Measurements from ENCODE around the gene TUBGCP6. TPM values are rescaled to one million over a fixed set of nuclear protein-coding genes. Genes with fewer than 3 reads are reported as not detected.

TUBGCP6 gene
- total RNA-seq, 1 experiment from 2014 or later: 38.6 TPM

- ATAC-seq: no peak
- TF ChIP-seq MAX (IDR thresholded peaks at IDR 0.05) (no peak), EZH2 (IDR thresholded peaks at IDR 0.05) (no peak), CBX3 (IDR thresholded peaks at IDR 0.05; ENCODE audit: low read depth) (no peak), SIN3A (IDR thresholded peaks at IDR 0.05; ENCODE audit: low read depth) (no peak), POLR2AphosphoS5 (IDR thresholded peaks at IDR 0.05; ENCODE audit: low read depth, low read length) (no peak), POLR2A (IDR thresholded peaks at IDR 0.05; ENCODE audit: borderline replicate concordance, extremely low read depth, insufficient read depth, insufficient read length) (no peak), EZH2phosphoT487 (IDR thresholded peaks at IDR 0.05; ENCODE audit: borderline replicate concordance) (no peak), ELF1 (IDR thresholded peaks at IDR 0.05; ENCODE audit: borderline replicate concordance, low read depth) (no peak), JUND (IDR thresholded peaks at IDR 0.05) (no peak), ZNF274 (IDR thresholded peaks at IDR 0.05; ENCODE audit: low read depth, low read length) (no peak), EGR1 (IDR thresholded peaks at IDR 0.05; ENCODE audit: low read depth) (no peak), SP1 (IDR thresholded peaks at IDR 0.05; ENCODE audit: low read depth) (no peak), RAD21 (IDR thresholded peaks at IDR 0.05; ENCODE audit: low read depth) (no peak), ZFX (IDR thresholded peaks at IDR 0.05) (no peak), CEBPB (IDR thresholded peaks at IDR 0.05; ENCODE audit: low read depth) (no peak), ZBTB33 (IDR thresholded peaks at IDR 0.05; ENCODE audit: extremely low read depth, insufficient replicate concordance, low read length) (no peak), SRF (IDR thresholded peaks at IDR 0.05; ENCODE audit: low read depth) (no peak), FOSL1 (IDR thresholded peaks at IDR 0.05; ENCODE audit: low read depth) (no peak)
- TF ChIP-seq, protein P1, sequence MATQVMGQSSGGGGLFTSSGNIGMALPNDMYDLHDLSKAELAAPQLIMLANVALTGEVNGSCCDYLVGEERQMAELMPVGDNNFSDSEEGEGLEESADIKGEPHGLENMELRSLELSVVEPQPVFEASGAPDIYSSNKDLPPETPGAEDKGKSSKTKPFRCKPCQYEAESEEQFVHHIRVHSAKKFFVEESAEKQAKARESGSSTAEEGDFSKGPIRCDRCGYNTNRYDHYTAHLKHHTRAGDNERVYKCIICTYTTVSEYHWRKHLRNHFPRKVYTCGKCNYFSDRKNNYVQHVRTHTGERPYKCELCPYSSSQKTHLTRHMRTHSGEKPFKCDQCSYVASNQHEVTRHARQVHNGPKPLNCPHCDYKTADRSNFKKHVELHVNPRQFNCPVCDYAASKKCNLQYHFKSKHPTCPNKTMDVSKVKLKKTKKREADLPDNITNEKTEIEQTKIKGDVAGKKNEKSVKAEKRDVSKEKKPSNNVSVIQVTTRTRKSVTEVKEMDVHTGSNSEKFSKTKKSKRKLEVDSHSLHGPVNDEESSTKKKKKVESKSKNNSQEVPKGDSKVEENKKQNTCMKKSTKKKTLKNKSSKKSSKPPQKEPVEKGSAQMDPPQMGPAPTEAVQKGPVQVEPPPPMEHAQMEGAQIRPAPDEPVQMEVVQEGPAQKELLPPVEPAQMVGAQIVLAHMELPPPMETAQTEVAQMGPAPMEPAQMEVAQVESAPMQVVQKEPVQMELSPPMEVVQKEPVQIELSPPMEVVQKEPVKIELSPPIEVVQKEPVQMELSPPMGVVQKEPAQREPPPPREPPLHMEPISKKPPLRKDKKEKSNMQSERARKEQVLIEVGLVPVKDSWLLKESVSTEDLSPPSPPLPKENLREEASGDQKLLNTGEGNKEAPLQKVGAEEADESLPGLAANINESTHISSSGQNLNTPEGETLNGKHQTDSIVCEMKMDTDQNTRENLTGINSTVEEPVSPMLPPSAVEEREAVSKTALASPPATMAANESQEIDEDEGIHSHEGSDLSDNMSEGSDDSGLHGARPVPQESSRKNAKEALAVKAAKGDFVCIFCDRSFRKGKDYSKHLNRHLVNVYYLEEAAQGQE (IDR thresholded peaks at IDR 0.05; ENCODE audit: low read depth): no peak
- TF ChIP-seq, protein P2, sequence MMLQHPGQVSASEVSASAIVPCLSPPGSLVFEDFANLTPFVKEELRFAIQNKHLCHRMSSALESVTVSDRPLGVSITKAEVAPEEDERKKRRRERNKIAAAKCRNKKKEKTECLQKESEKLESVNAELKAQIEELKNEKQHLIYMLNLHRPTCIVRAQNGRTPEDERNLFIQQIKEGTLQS (IDR thresholded peaks at IDR 0.05): no peak
- Histone ChIP-seq H3K9ac (ENCODE audit: low read length) (no peak overlapping the region), H4K20me1 (ENCODE audit: insufficient read depth) (no peaks in the 10 kb centered on the region), H3K27me3 (ENCODE audit: insufficient read depth, low read length) (no peaks in the 10 kb centered on the region), H3K9me3 (ENCODE audit: control insufficient read depth in 1 of 2, insufficient read depth in 1 of 2, low read depth in 1 of 2, low read length in 2 of 2) (peaks cover 0 to 4% of the 10 kb centered on the region in 2 experiments; a peak in 1 of 4 replicates), H3K9me2 (ENCODE audit: insufficient read depth) (no peaks in the 10 kb centered on the region), H2AFZ (ENCODE audit: low read depth, low read length, poor library complexity, severe bottlenecking) (no peak overlapping the region), H3K4me2 (ENCODE audit: low read length) (no peak overlapping the region), H3K27ac (ENCODE audit: low read depth, low read length) (no peak overlapping the region), H3K4me3 (replicated peaks in 1 of 2; ENCODE audit: low read depth in 1 of 2, low read length in 2 of 2) (no peak overlapping the region), H3K36me3 (ENCODE audit: control insufficient read depth in 1 of 2, insufficient read depth in 2 of 2, low read length in 2 of 2) (peaks cover 0 to 8% of the 10 kb centered on the region in 2 experiments; a peak in 1 of 4 replicates), H3K4me1 (ENCODE audit: control insufficient read depth in 1 of 2, insufficient read depth in 2 of 2, low read length in 2 of 2) (no peaks in the 10 kb centered on the region), H3K79me2 (ENCODE audit: insufficient read depth, low read length) (peaks cover 57% of the 10 kb centered on the region)
- ChIA-PET POLR2A (no interaction called here), RAD21 (ENCODE audit: low non-redundant PET in 1 of 2, low total read pairs in 2 of 2, uncharacterized antibody in 2 of 2, unreplicated experiment in 2 of 2) (interaction anchor here in 1 of 2 experiments (0.6 kb wide), 1 partner anchor 36 kb away, joined by 3 read pairs; no protein-coding TSS in a partner anchor), CTCF (no interaction called here)
- DNase-seq (ENCODE audit: low read depth, low spot score): no peak
- BruUV-seq (replicated peaks): no TSS peak
- intact Hi-C loops (cut with micrococcal nuclease): no loop called here
Measured at GRCh38 chr22:50232481-50233151, 12.2 kb downstream of the TUBGCP6 start.

Data from HCT116 (cell line).